Breast epithelium (tissue), 4 donors: Measurements from ENCODE around the gene SAYSD1. TPM values are rescaled to one million over a fixed set of nuclear protein-coding genes. Genes with fewer than 3 reads are reported as not detected.

Source experiments
- DNase-seq, 2 donors: peaks; one replicate each; pipeline ENCODE4 v3.0.0-alpha.2; 2019; ENCODE audit warnings: low spot score in 2 of 2
- H3K27ac ChIP-seq, 2 donors: fragments of 200-600 bp; sonication (generic) in 1 of 2; one replicate each; pipeline ENCODE4 v1.5.1; 2016 to 2019; ENCODE audit warnings: mild to moderate bottlenecking in 1 of 2
- H3K27me3 ChIP-seq, 2 donors: fragments of 200-600 bp; sonication (generic) in 1 of 2; one replicate each; pipeline versions ENCODE4 v1.5.1 to v1.6.0; 2017 to 2019; ENCODE audit warnings: control low read depth in 1 of 2, mild to moderate bottlenecking in 1 of 2
- H3K36me3 ChIP-seq: fragments of 200-600 bp; one replicate; pipeline ENCODE4 v1.5.1; 2019
- H3K4me1 ChIP-seq, 2 donors: fragments of 200-600 bp; sonication (generic); one replicate each; pipeline ENCODE4 v1.5.1; 2016 to 2019; ENCODE audit warnings: control low read depth in 1 of 2
- H3K4me3 ChIP-seq, 3 donors: fragments of 200-600 bp; sonication (generic); 1 replicate in 2 of 3; 2 replicates in 1 of 3; pipeline ENCODE4 v1.5.1; 2016 to 2019; ENCODE audit warnings: mild to moderate bottlenecking in 3 of 3, moderate library complexity in 2 of 3
- H3K9me3 ChIP-seq, 2 donors: fragments of 200-600 bp; sonication (generic) in 1 of 2; one replicate each; pipeline ENCODE4 v1.5.1; 2016 to 2019; ENCODE audit warnings: control low read depth in 1 of 2
- POLR2A ChIP-seq: fragments of 450-650 bp; IDR thresholded peaks from one replicate; pipeline ENCODE4 v1.6.1; 2016; ENCODE audit warnings: antibody characterized with exemption, mild to moderate bottlenecking, moderate library complexity
- POLR2AphosphoS5 ChIP-seq, 3 donors: sonication (generic); formaldehyde crosslinking; IDR thresholded peaks; one replicate each; pipeline ENCODE4 v1.6.1; 2017; ENCODE audit warnings: antibody characterized with exemption in 3 of 3
- intact Hi-C: fragments of 100-400 bp; cut with DNase I; formaldehyde crosslinking; loops from one replicate; pipeline ENCODE4 v1.15.1; 2023; ENCODE audit warnings: low total_unique reads
- total RNA-seq, 3 donors: library from RNA; depleted of rRNA; stranded (reverse); fragments of >200 nt; gene quantifications; one replicate each; pipeline ENCODE4 v1.1.0, GENCODE V29; 2016
- TF ChIP-seq, protein P1 (sequence below), 3 donors: fragments of 450-650 bp; IDR thresholded peaks; one replicate each; pipeline ENCODE4 v1.5.1; 2016 to 2017; ENCODE audit warnings: antibody characterized with exemption in 3 of 3, mild to moderate bottlenecking in 3 of 3, moderate library complexity in 3 of 3

The SAYSD1 gene
- total RNA-seq, 3 donors from 2014 or later: 21.3 to 35.3 (median 21.8) TPM

DNA sequence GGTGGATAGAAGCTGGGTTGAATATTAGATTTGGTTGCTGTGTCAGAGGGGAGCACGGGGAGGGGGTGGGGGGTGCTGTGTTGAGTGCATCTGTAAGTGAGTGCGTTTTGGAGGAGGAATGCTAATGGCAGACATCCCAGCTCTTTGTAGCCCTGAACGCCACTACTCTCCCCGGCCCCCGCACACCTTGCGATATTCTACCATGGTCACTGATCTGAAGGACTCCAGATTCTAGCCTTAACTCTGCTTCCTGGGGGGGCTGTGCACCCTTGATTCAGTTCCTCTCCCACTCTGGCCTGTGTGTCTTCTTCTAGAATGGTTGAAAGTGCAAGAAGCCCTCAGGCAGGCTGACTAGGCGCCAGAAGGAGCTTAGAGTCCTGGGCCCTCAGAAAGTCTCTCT, 59.3 kb downstream of the SAYSD1 start:
- Histone ChIP-seq H3K27ac (no peak overlapping the region), H3K9me3 (no peaks in the 10 kb centered on the region), H3K4me3 (no peak overlapping the region), H3K27me3 (no peaks in the 10 kb centered on the region), H3K36me3 (no peaks in the 10 kb centered on the region), H3K4me1 (no peaks in the 10 kb centered on the region)
- no peak for DNase-seq
- TF ChIP-seq, protein P1, sequence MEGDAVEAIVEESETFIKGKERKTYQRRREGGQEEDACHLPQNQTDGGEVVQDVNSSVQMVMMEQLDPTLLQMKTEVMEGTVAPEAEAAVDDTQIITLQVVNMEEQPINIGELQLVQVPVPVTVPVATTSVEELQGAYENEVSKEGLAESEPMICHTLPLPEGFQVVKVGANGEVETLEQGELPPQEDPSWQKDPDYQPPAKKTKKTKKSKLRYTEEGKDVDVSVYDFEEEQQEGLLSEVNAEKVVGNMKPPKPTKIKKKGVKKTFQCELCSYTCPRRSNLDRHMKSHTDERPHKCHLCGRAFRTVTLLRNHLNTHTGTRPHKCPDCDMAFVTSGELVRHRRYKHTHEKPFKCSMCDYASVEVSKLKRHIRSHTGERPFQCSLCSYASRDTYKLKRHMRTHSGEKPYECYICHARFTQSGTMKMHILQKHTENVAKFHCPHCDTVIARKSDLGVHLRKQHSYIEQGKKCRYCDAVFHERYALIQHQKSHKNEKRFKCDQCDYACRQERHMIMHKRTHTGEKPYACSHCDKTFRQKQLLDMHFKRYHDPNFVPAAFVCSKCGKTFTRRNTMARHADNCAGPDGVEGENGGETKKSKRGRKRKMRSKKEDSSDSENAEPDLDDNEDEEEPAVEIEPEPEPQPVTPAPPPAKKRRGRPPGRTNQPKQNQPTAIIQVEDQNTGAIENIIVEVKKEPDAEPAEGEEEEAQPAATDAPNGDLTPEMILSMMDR (IDR thresholded peaks at IDR 0.05): no peak
- TF ChIP-seq POLR2AphosphoS5 (IDR thresholded peaks at IDR 0.05) (no peak), POLR2A (no peak)
- intact Hi-C loops: no loop called here

DNA sequence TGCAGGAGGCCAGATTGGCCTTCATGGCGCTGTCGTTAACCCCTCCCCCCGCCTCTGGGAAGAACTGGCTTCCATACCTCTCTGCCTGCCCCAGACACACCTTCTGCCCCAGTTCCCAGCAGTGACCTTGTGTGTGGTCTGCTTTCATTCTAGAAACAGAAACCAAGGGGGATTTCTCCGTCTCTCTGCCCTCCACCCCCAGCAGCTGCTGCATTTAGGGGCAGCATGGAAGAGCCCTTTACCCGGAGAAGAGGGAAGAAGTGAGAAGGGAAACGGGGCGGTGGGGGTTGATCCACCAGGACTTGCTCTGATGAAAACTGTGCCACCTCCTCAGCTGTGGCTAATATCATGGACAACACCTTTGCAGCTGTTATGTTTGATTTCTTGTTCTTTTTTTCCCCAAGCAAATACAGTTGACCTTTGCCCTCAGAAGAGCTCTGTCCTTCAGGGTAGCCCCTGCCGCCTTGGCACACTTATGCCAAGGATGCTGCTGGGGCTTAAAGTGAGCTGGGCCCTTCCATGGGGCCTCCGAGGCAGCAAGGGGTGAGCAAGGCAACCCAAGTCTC, 60.3 kb downstream of the SAYSD1 start:
- Histone ChIP-seq H3K4me1 (no peaks in the 10 kb centered on the region), H3K9me3 (no peaks in the 10 kb centered on the region), H3K27me3 (peaks cover 0 to 2% of the 10 kb centered on the region in 2 donors), H3K27ac (no peak overlapping the region), H3K36me3 (no peaks in the 10 kb centered on the region), H3K4me3 (no peak overlapping the region)
- intact Hi-C loops: no loop called here
- TF ChIP-seq, protein P1 (IDR thresholded peaks at IDR 0.05): no peak
- TF ChIP-seq POLR2A (no peak), POLR2AphosphoS5 (IDR thresholded peaks at IDR 0.05) (no peak)
- no peak for DNase-seq

Other genes starting within 250 kb of the SAYSD1 start
- gene GLP1R, start 66.4 kb downstream of the SAYSD1 start, total RNA-seq: under 1 TPM in 2 of 3 donors, not detected in 1; 0.33 to 0.73 TPM
- gene KCNK5, start 114.3 kb upstream of the SAYSD1 start, total RNA-seq: 10 to 100 TPM in 1 of 3 donors, 1 to 10 TPM in 2; 1.8 to 20.6 (median 4.3) TPM
- gene KCNK17, start 199.2 kb upstream of the SAYSD1 start, total RNA-seq: 1 to 10 TPM in 1 of 3 donors, under 1 TPM in 2; 0.16 to 3.2 (median 0.33) TPM
- not detected for gene KCNK16, start 207.5 kb upstream of the SAYSD1 start, total RNA-seq